H9 (cell line): ENCODE measurements around the gene HOOK2. TPM values are rescaled to one million over a fixed set of nuclear protein-coding genes. Genes with fewer than 3 reads are reported as not detected.

Experiments
- DNase-seq: peaks from one replicate; pipeline ENCODE4 v3.0.0-alpha.2; 2017
- H2AFZ ChIP-seq: one replicate; pipeline ENCODE4 v1.6.1; 2013; ENCODE audit warnings: mild to moderate bottlenecking, low read length, control low read depth, moderate library complexity
- H2AK5ac ChIP-seq: 2 replicates; pipeline ENCODE4 v1.6.1; 2013; ENCODE audit warnings: low read length, control low read depth, mixed read lengths; ENCODE audit not compliant: insufficient read length
- H2BK120ac ChIP-seq: one replicate; pipeline ENCODE4 v1.6.1; 2013; ENCODE audit warnings: low read depth, mild to moderate bottlenecking, low read length, control low read depth, inconsistent platforms; ENCODE audit not compliant: poor library complexity, severe bottlenecking
- H2BK12ac ChIP-seq: 2 replicates; pipeline ENCODE4 v1.6.1; 2013; ENCODE audit warnings: low read length, control low read depth, mixed read lengths, low read depth; ENCODE audit not compliant: insufficient read length
- H2BK15ac ChIP-seq: 2 replicates; pipeline ENCODE4 v1.6.1; 2013; ENCODE audit warnings: low read depth, low read length, control low read depth
- H2BK20ac ChIP-seq: one replicate; pipeline ENCODE4 v1.6.1; 2013; ENCODE audit warnings: low read depth, mild to moderate bottlenecking, low read length, control low read depth, inconsistent platforms; ENCODE audit not compliant: poor library complexity, severe bottlenecking
- H2BK5ac ChIP-seq: 2 replicates; pipeline ENCODE4 v1.6.1; 2013; ENCODE audit warnings: low read length, control low read depth, mixed read lengths; ENCODE audit not compliant: insufficient read length
- H3K14ac ChIP-seq: 2 replicates; pipeline ENCODE4 v1.6.1; 2013; ENCODE audit warnings: low read length, control low read depth; ENCODE audit not compliant: insufficient read depth
- H3K18ac ChIP-seq: 2 replicates; pipeline ENCODE4 v1.6.1; 2013; ENCODE audit warnings: low read depth, mild to moderate bottlenecking, mixed read lengths, low read length, control low read depth; ENCODE audit not compliant: insufficient read length
- H3K23ac ChIP-seq: 2 replicates; pipeline ENCODE4 v1.6.1; 2013; ENCODE audit warnings: low read length, control low read depth, mixed read lengths, low read depth; ENCODE audit not compliant: insufficient read length
- H3K23me2 ChIP-seq: 2 replicates; pipeline ENCODE4 v1.6.1; 2013; ENCODE audit warnings: low read depth, mild to moderate bottlenecking, mixed read lengths, low read length, control low read depth; ENCODE audit not compliant: insufficient read length, poor library complexity, severe bottlenecking
- H3K27ac ChIP-seq: 2 replicates; pipeline ENCODE4 v1.5.1; 2013; ENCODE audit warnings: low read length, control low read depth, mixed read lengths, low read depth; ENCODE audit not compliant: insufficient read length
- H3K27me3 ChIP-seq: 2 replicates; pipeline ENCODE4 v1.6.1; 2013; ENCODE audit warnings: low read length, control low read depth, inconsistent platforms; ENCODE audit not compliant: insufficient read depth
- H3K4ac ChIP-seq: 2 replicates; pipeline ENCODE4 v1.6.1; 2013; ENCODE audit warnings: low read depth, mild to moderate bottlenecking, control low read depth, inconsistent platforms, low read length, moderate library complexity
- H3K4me1 ChIP-seq: 2 replicates; pipeline ENCODE4 v1.6.1; 2013; ENCODE audit warnings: low read length, control low read depth, inconsistent platforms; ENCODE audit not compliant: insufficient read depth
- H3K4me2 ChIP-seq: 2 replicates; pipeline ENCODE4 v1.6.1; 2013; ENCODE audit warnings: low read length, control low read depth, mixed read lengths; ENCODE audit not compliant: insufficient read length, insufficient read depth
- H3K56ac ChIP-seq: 2 replicates; pipeline ENCODE4 v1.6.1; 2013; ENCODE audit warnings: low read depth, mild to moderate bottlenecking, mixed read lengths, low read length, control low read depth; ENCODE audit not compliant: insufficient read length
- H3K79me1 ChIP-seq: 2 replicates; pipeline ENCODE4 v1.6.1; 2013; ENCODE audit warnings: low read depth, mild to moderate bottlenecking, moderate library complexity, low read length, control low read depth, inconsistent platforms; ENCODE audit not compliant: insufficient read depth, poor library complexity, severe bottlenecking
- H3K79me2 ChIP-seq: 2 replicates; pipeline ENCODE4 v1.6.1; 2013; ENCODE audit warnings: low read length, control low read depth, inconsistent platforms; ENCODE audit not compliant: insufficient read depth
- H3K9ac ChIP-seq: 2 replicates; pipeline ENCODE4 v1.6.1; 2013; ENCODE audit warnings: low read length, control low read depth, mixed read lengths; ENCODE audit not compliant: insufficient read length; ENCODE audit errors: extremely low read depth
- H3K9me3 ChIP-seq: one replicate; pipeline ENCODE4 v1.6.1; 2013; ENCODE audit warnings: low read depth, low read length, inconsistent platforms; ENCODE audit not compliant: control insufficient read depth
- H3T11ph ChIP-seq: one replicate; pipeline ENCODE4 v1.6.1; 2013; ENCODE audit warnings: mild to moderate bottlenecking, low read length, control low read depth, inconsistent platforms
- H4K20me1 ChIP-seq: one replicate; pipeline ENCODE4 v1.6.1; 2013; ENCODE audit not compliant: control insufficient read depth, insufficient read length, insufficient read depth
- H4K5ac ChIP-seq: 2 replicates; pipeline ENCODE4 v1.6.1; 2013; ENCODE audit warnings: low read depth, mild to moderate bottlenecking, mixed read lengths, low read length, control low read depth; ENCODE audit not compliant: insufficient read length
- H4K8ac ChIP-seq: replicated peaks from 2 replicates; pipeline ENCODE4 v1.6.1; 2013; ENCODE audit warnings: low read length, control low read depth, mixed read lengths, low read depth; ENCODE audit not compliant: insufficient read length
- H4K91ac ChIP-seq: 2 replicates; pipeline ENCODE4 v1.6.1; 2013; ENCODE audit warnings: low read depth, mild to moderate bottlenecking, moderate library complexity, mixed read lengths, low read length, control low read depth; ENCODE audit not compliant: insufficient read length
- H3K27ac Mint-ChIP-seq, 3 experiments: 2 replicates in 2 of 3; 3 replicates in 1 of 3; pipeline ENCODE4 v1.8.0; 2020 to 2021; ENCODE audit warnings: mixed read lengths in 3 of 3, mild to moderate bottlenecking in 1 of 3, moderate library complexity in 1 of 3
- H3K27me3 Mint-ChIP-seq: 2 replicates; pipeline ENCODE4 v1.8.0; 2021; ENCODE audit warnings: low read depth, mild to moderate bottlenecking, moderate library complexity, mixed read lengths
- H3K36me3 Mint-ChIP-seq, 3 experiments: 2 replicates in 2 of 3; 3 replicates in 1 of 3; pipeline ENCODE4 v1.8.0; 2020 to 2021; ENCODE audit warnings: low read depth in 3 of 3, mixed read lengths in 3 of 3; ENCODE audit not compliant: insufficient read depth in 1 of 3
- H3K4me1 Mint-ChIP-seq, 2 experiments: 2 replicates each; pipeline ENCODE4 v1.8.0; 2020; ENCODE audit warnings: mixed read lengths in 2 of 2
- H3K4me3 Mint-ChIP-seq, 2 experiments: 2 replicates in 1 of 2; 3 replicates in 1 of 2; pipeline ENCODE4 v1.8.0; 2020 to 2021; ENCODE audit warnings: mild to moderate bottlenecking in 2 of 2, mixed read lengths in 2 of 2, moderate library complexity in 1 of 2
- H3K9me3 Mint-ChIP-seq, 2 experiments: 2 replicates in 1 of 2; 3 replicates in 1 of 2; pipeline ENCODE4 v1.8.0; 2020; ENCODE audit warnings: mild to moderate bottlenecking in 2 of 2, mixed read lengths in 2 of 2, moderate library complexity in 1 of 2
- CTCF ChIP-seq: fragments of 200-600 bp; sonication (generic); conservative IDR thresholded peaks from 3 replicates; pipeline ENCODE4 v1.8.0; 2021; ENCODE audit warnings: antibody characterized with exemption, mild to moderate bottlenecking
- WGBS: extraction: QIAGEN DNeasy Blood & Tissue Kit; methylation state at CpG from one replicate; pipeline ENCODE4 v1.1.7; 2013; ENCODE audit warnings: missing lambda C conversion rate, low lambda C conversion rate, mixed read lengths; ENCODE audit not compliant: insufficient read length; ENCODE audit errors: extremely low coverage; 5-methylcytosine and 5-hydroxymethylcytosine counted together
- total RNA-seq: library from RNA; stranded (reverse); gene quantifications from 2 replicates; pipeline ENCODE4 v1.2.1, GENCODE V29; 2021

The HOOK2 gene
- total RNA-seq, 1 experiment from 2014 or later: 64.7 TPM

- Histone ChIP-seq H3K14ac (no peak overlapping the region), H3K27me3 (no peaks in the 10 kb centered on the region; the same call in 1 of the 2 replicates), H3K79me1 (no peaks in the 10 kb centered on the region), H4K8ac (no peak overlapping the region), H2AFZ (no peak overlapping the region), H2BK5ac (no peak overlapping the region), H2BK20ac (no peak overlapping the region), H3K27ac (no peak overlapping the region), H2AK5ac (no peak overlapping the region), H4K5ac (no peak overlapping the region), H4K20me1 (no peaks in the 10 kb centered on the region), H2BK12ac (no peak overlapping the region), H3T11ph (no peak overlapping the region), H3K4me2 (no peak overlapping the region), H3K9ac (no peak overlapping the region), H3K79me2 (no peaks in the 10 kb centered on the region), H3K23me2 (peaks cover 33% of the 10 kb centered on the region), H3K4ac (no peak overlapping the region), H3K18ac (no peak overlapping the region), H3K56ac (no peak overlapping the region), H2BK120ac (no peak overlapping the region), H4K91ac (no peak overlapping the region), H2BK15ac (no peak overlapping the region), H3K9me3 (no peaks in the 10 kb centered on the region), H3K23ac (no peak overlapping the region), H3K4me1 (peaks cover 6% of the 10 kb centered on the region)
- H3K4me1 Mint-ChIP-seq: peaks cover 28% of the 10 kb centered on the region in 2 experiments
- H3K27ac Mint-ChIP-seq: no peak overlapping the region
- no peak for TF ChIP-seq CTCF
- no peaks in the 10 kb centered on the region for H3K36me3 Mint-ChIP-seq
- H3K27me3 Mint-ChIP-seq: peaks cover 6% of the 10 kb centered on the region
- no peak for DNase-seq
- WGBS: no CpG with 5 or more reads among the region's 10 CpGs
- no peaks in the 10 kb centered on the region for H3K9me3 Mint-ChIP-seq
- no peak overlapping the region; a peak in 1 of 5 replicates for H3K4me3 Mint-ChIP-seq
Measured at GRCh38 chr19:12787458-12787857, 12.1 kb upstream of the HOOK2 start.
